RPMI7951 (cell line): Measurements from ENCODE around the gene LIN9. TPM values are rescaled to one million over a fixed set of nuclear protein-coding genes. Genes with fewer than 3 reads are reported as not detected.

Source experiments
- total RNA-seq: library from RNA; depleted of rRNA; stranded (reverse); fragments of >200 nt; shearing (Covaris generic); gene quantifications from 2 replicates; pipeline ENCODE4 v1.2.3, GENCODE V29; 2014; rRNA removed

Gene LIN9
- total RNA-seq, 1 experiment from 2014 or later, result 22.7 TPM

Other genes starting within 250 kb of the LIN9 start
- gene H3-3A, start 246.4 kb downstream of the LIN9 start, total RNA-seq, result 376 and 427 TPM in 2 replicates
- 28.2 and 37.2 TPM in 2 replicates for gene ACBD3, start 122.4 kb downstream of the LIN9 start, total RNA-seq
- gene MIXL1, start 85.5 kb downstream of the LIN9 start, total RNA-seq, result not detected in 2 replicates
- gene PARP1, start 98.9 kb upstream of the LIN9 start, total RNA-seq, result 128 and 152 TPM in 2 replicates
- gene STUM, start 239.6 kb upstream of the LIN9 start, total RNA-seq, result not detected in 2 replicates